Aorta (tissue), 5 donors: ENCODE results near the gene PBX3. TPM values are rescaled to one million over a fixed set of nuclear protein-coding genes. Genes with fewer than 3 reads are reported as not detected.

ENCODE experiments used
- ATAC-seq: fragments of 200-7000 bp; cut with Tn5 transposase; one replicate; pipeline ENCODE4 v1.9.1; 2022; ENCODE audit warnings: moderate library complexity; ENCODE audit not compliant: low FRiP score
- DNase-seq, 2 donors: peaks; one replicate each; pipeline ENCODE4 v3.0.0-alpha.2; 2020
- H3K27ac ChIP-seq, 2 donors: one replicate each; pipeline ENCODE4 v1.5.1; 2013; ENCODE audit warnings: low read length in 2 of 2, mild to moderate bottlenecking in 2 of 2, moderate library complexity in 2 of 2, control low read depth in 1 of 2, inconsistent platforms in 1 of 2, low read depth in 1 of 2
- H3K27me3 ChIP-seq, 2 donors: one replicate each; pipeline ENCODE4 v1.6.1; 2013; ENCODE audit warnings: control low read depth in 1 of 2, low read length in 1 of 2, mild to moderate bottlenecking in 1 of 2, moderate library complexity in 1 of 2; ENCODE audit not compliant: insufficient read depth in 2 of 2, control insufficient read depth in 1 of 2
- H3K36me3 ChIP-seq, 2 donors: one replicate each; pipeline ENCODE4 v1.6.1; 2013; ENCODE audit warnings: control low read depth in 1 of 2, low read length in 1 of 2, mild to moderate bottlenecking in 1 of 2; ENCODE audit not compliant: insufficient read depth in 2 of 2, control insufficient read depth in 1 of 2
- H3K4me1 ChIP-seq, 2 donors: one replicate each; pipeline ENCODE4 v1.6.1; 2013; ENCODE audit warnings: low read length in 2 of 2, control low read depth in 1 of 2, mild to moderate bottlenecking in 1 of 2, moderate library complexity in 1 of 2; ENCODE audit not compliant: insufficient read depth in 2 of 2, control insufficient read depth in 1 of 2
- H3K4me3 ChIP-seq, 2 donors: one replicate each; pipeline ENCODE4 v1.5.1; 2013; ENCODE audit warnings: low read length in 2 of 2, control low read depth in 1 of 2, mild to moderate bottlenecking in 1 of 2
- H3K9me3 ChIP-seq: one replicate; pipeline ENCODE4 v1.6.1; 2013; ENCODE audit warnings: mild to moderate bottlenecking, low read length; ENCODE audit not compliant: control insufficient read depth
- WGBS, 2 donors: extraction: QIAGEN DNeasy Blood & Tissue Kit; methylation state at CpG; one replicate each; pipeline ENCODE4 v1.1.7; 2013; 5-methylcytosine and 5-hydroxymethylcytosine counted together
- intact Hi-C, 2 donors: fragments of 100-400 bp; cut with DNase I; formaldehyde crosslinking; loops; one replicate each; pipeline versions ENCODE4 v1.14.2 to v1.15.0; 2022
- polyA plus RNA-seq, 2 donors: library from polyadenylated mRNA; stranded (reverse); fragments of 200-250 nt; gene quantifications; one replicate each; pipeline ENCODE4 v1.2.3, GENCODE V29; 2013
- total RNA-seq, 2 donors: library from RNA; stranded (reverse); fragmentation: NEBNext Ultra II Directional; extraction: Animal tissue kit (Norgen Biotek cat#: 25700); gene quantifications; one replicate each; pipeline ENCODE4 v1.2.1, GENCODE V29; 2021
- donor health status: healthy with polysubstance abuse.
- donor health status: Bipolar disorder and iron deficiency.
- donor health status: DM: no; HTN: no; CAD: no.
- donor health status: DM: no; HTN: no; CAD: no.
- donor health status: DM: yes; HTN: yes; CAD: no.

Gene PBX3
- total and polyA plus RNA-seq, 4 donors: 10.3 to 44.7 (median 18.8) TPM

DNA sequence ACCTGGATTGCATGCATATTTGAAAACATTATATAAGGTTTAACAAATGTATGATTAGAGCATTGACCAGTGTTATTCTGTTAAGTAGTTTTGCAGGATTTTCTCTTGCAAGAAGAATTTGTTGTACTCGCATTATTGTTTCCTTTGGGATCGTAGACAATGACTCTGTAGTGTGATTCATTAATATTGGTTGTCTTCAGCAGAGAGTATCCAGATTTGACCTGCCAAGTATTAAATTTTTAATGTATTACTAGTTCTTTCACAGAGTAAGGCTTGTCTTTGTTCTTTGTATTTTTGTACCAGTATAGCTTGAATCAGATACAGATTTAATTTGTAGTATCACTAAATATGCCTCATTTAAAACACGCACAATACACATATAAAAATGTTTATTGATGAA lies 155.0 kb downstream of the PBX3 start:
- Histone ChIP-seq H3K27me3 (no peaks in the 10 kb centered on the region), H3K4me1 (no peaks in the 10 kb centered on the region), H3K9me3 (no peaks in the 10 kb centered on the region), H3K27ac (no peak overlapping the region), H3K36me3 (no peaks in the 10 kb centered on the region), H3K4me3 (no peak overlapping the region)
- DNase-seq: no peak
- no peak for ATAC-seq
- intact Hi-C loops: no loop called here
- 89 to 92% methylated on average over 3 of the region's 3 CpGs for WGBS, 2 donors

DNA sequence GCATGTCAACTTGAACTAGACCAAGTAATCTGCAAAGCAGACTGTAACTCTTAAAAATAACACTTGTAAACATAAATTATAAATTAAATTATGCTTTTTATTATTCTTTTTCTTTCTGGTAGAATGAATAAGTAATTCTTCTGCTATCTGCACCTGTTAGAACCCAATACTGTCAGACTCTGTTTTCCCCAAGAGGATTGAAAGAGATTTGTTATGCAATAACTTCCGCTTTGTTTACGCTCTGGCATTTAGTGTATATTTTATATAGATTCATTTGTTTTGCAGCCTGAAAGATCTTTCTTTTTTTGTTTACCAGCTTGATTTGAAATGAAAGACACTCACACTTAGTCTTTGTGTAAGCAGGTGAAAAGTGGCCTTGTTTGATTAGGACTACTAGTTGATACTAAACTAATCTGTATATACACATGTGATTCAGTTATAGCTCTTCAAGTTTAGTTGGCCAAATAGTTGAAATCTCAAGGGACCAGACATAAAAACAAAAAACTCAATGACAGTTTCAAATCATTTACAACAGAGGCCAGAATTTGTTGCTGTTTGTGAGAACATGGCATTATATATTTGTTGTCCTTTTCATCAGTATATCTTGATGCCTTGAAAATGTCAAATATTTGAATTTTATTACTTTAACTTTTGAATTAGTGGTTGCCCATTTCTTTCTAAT lies 155.8 kb downstream of the PBX3 start:
- ATAC-seq (no peak), DNase-seq (no peak)
- Histone ChIP-seq H3K9me3 (no peaks in the 10 kb centered on the region), H3K4me1 (no peaks in the 10 kb centered on the region), H3K4me3 (no peak overlapping the region), H3K27ac (no peak overlapping the region), H3K36me3 (no peaks in the 10 kb centered on the region), H3K27me3 (no peaks in the 10 kb centered on the region)
- intact Hi-C loops: no loop called here
- 97 to 99% methylated on average over 2 of the region's 2 CpGs for WGBS, 2 donors

DNA sequence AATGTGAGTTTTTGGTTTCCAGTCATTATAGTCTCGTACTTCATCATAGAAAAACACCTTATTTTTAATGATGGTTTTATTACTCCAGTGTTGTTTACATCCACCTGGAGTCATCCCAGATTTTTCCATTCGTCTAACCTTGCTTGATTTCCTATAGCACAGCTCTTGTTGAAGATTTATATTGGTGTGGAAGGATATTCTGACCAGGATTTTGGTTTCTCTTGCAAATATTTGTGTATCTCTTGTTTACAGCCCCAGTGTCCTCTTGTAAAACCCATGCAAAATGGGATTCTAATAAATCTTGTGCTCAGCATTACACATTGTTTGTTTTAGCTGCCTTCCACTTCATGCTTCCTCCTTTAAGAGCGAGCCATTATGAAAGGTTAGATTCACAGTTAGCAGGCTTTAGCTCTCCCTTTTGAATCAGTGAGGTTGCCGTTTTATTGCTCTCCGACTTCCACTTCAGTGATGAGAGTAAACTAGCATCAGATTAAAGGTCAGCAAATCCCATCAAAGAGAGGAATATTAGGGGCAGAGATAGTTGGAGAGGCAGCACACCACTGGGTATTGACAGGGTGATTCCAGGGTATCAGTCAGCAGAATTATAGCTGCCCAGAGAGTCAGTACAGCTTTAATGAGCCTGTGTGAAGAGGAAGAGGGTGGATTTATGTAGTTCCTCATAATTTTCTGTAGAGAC lies 157.1 kb downstream of the PBX3 start:
- no peaks in the 10 kb centered on the region for H3K4me1 ChIP-seq
- no peak overlapping the region for H3K27ac ChIP-seq
- WGBS, 2 donors: 77 to 81% methylated on average over 5 of the region's 5 CpGs
- DNase-seq: no peak
- intact Hi-C loops: no loop called here
- ATAC-seq: no peak
- no peaks in the 10 kb centered on the region for H3K36me3 ChIP-seq
- H3K27me3 ChIP-seq: no peaks in the 10 kb centered on the region
- H3K4me3 ChIP-seq: no peak overlapping the region
- H3K9me3 ChIP-seq: no peaks in the 10 kb centered on the region

DNA sequence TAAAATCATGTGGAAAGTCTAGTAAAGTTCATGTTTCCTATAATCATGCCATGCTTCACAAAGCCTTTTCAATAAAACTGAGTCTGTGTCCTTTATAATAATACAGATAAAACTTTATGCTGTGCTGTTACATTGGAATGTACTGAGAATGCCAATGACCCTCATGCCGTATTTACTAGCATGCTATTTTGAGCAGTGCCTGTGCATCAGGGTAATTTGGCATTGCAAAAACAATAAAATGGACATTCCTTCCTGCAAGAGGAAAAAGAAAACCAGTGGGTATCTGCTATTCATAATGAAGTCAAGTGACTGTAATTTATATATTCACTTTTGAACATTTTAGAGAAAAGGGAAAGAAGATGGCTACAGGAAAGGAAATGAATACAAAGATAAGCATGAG lies 159.0 kb downstream of the PBX3 start:
- intact Hi-C loops: no loop called here
- DNase-seq: no peak
- H3K36me3 ChIP-seq: no peaks in the 10 kb centered on the region
- H3K27ac ChIP-seq: no peak overlapping the region
- no peaks in the 10 kb centered on the region for H3K9me3 ChIP-seq
- no peaks in the 10 kb centered on the region for H3K4me1 ChIP-seq
- 2 to 9% methylated on average over 1 of the region's 1 CpG for WGBS, 2 donors
- ATAC-seq: no peak
- H3K27me3 ChIP-seq: no peaks in the 10 kb centered on the region
- no peak overlapping the region for H3K4me3 ChIP-seq

DNA sequence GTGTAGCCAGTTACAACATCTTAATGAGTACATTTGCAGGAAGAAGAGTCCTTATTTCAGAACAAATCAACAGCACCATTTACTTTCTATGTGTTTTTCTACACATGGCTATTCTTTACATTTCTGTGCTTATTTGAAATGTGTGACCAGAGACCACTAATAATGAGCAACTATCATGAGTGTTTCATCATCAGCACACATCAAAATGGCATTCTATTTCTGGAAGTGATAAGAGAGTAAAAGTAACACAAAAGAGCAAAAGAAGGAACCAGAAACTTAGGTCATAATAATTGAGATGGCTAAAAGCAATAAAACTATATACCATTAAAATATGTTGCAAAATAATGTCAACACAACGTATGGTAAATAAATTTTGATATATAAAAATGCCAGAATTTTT lies 159.7 kb downstream of the PBX3 start:
- H3K27me3 ChIP-seq: no peaks in the 10 kb centered on the region
- no peaks in the 10 kb centered on the region for H3K9me3 ChIP-seq
- H3K27ac ChIP-seq: no peak overlapping the region
- DNase-seq (no peak), ATAC-seq (no peak)
- intact Hi-C loops: no loop called here
- WGBS, 2 donors: 96 to 99% methylated on average over 1 of the region's 1 CpG
- H3K4me3 ChIP-seq: no peak overlapping the region
- H3K36me3 ChIP-seq: no peaks in the 10 kb centered on the region
- no peaks in the 10 kb centered on the region for H3K4me1 ChIP-seq

DNA sequence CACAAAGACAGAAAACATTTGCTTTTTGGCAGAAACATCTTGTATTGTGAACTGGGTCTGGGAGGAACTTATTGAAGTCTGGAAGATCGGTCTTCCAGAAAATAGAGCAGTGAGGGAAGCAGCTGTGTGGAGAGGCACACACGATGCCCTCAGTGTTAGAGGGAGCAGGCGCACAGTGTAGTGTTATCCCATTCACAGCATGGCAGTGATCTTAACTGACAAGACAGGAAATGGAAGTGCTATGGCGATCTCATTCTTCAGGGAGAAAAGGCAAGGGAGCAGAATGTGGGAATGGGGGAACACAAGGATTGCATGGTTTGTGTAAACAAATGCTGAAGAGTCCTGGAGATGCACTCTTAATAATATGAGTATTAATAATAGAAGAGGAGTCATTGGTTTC lies 161.0 kb downstream of the PBX3 start:
- DNase-seq (no peak), ATAC-seq (no peak)
- Histone ChIP-seq H3K27me3 (no peaks in the 10 kb centered on the region), H3K27ac (no peak overlapping the region), H3K36me3 (no peaks in the 10 kb centered on the region), H3K4me1 (no peaks in the 10 kb centered on the region), H3K9me3 (no peaks in the 10 kb centered on the region), H3K4me3 (no peak overlapping the region)
- intact Hi-C loops: no loop called here
- WGBS, 2 donors: 96 to 99% methylated on average over 4 of the region's 4 CpGs

DNA sequence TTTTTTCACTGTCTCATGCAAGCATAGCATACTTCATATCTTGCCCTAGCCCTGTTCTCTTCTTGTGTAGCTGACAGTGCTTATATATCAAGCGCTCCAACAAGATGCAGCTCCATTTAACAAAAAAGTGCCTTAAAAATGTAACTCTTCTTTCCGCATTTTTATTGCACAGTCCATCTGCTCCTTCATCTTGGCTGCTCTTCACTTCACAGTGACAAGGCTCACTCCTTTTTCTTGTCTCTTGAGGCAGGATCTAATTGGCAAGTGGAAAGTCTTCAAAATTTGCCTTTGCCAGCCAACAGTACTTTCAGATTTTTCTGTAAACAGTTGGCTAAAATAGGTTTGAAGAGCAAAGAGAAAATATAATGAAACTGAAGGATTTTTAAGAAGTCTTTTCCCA lies 161.8 kb downstream of the PBX3 start:
- no peaks in the 10 kb centered on the region for H3K9me3 ChIP-seq
- H3K4me1 ChIP-seq: no peaks in the 10 kb centered on the region
- H3K27ac ChIP-seq: no peak overlapping the region
- no peaks in the 10 kb centered on the region for H3K36me3 ChIP-seq
- H3K4me3 ChIP-seq: no peak overlapping the region
- intact Hi-C loops: no loop called here
- DNase-seq: no peak
- 93 to 97% methylated on average over 2 of the region's 2 CpGs for WGBS, 2 donors
- no peaks in the 10 kb centered on the region for H3K27me3 ChIP-seq
- ATAC-seq: no peak

DNA sequence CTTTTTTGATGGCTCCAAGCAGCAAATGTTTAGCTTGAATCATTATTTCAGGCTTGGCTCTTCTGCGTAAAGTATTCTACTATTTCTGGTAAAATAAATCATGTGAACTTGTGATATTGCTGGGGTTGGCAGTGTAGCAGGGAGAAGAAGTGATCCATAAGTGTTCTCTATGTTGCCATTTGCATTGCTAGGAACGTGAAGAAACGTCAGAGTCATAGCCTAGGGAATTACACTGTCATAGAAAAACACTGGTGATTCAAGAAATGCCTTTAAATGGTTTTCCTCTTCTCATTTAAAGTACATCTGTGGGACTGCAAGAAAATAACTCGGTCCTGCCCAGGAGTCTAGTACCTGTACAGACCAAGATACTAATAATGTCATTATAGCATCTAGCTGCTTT lies 162.3 kb downstream of the PBX3 start:
- 79 to 83% methylated on average over 4 of the region's 4 CpGs for WGBS, 2 donors
- no peaks in the 10 kb centered on the region for H3K9me3 ChIP-seq
- H3K4me1 ChIP-seq: no peaks in the 10 kb centered on the region
- no peak overlapping the region for H3K4me3 ChIP-seq
- H3K36me3 ChIP-seq: no peaks in the 10 kb centered on the region
- H3K27me3 ChIP-seq: no peaks in the 10 kb centered on the region
- intact Hi-C loops: no loop called here
- DNase-seq: no peak
- ATAC-seq: no peak
- H3K27ac ChIP-seq: no peak overlapping the region

DNA sequence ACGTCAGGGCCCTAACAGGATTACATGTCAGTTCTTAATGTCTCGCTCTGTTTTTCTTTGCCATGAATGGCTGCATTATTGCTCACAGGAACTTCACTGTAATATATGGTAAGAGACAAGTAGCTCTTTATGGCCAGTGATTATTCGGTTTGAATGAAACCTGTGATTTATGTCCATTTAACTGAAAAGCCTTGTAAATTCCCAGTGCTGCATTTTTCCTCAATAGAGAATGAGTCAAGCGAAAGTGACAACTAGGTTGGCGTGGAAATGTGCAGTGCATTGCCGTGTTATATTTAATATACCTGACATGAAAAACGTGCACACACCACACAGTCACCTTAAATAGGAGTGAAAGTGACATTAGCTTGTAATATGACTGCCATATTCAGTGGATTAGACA lies 163.1 kb downstream of the PBX3 start:
- Histone ChIP-seq H3K36me3 (no peaks in the 10 kb centered on the region), H3K27ac (no peak overlapping the region), H3K4me1 (no peaks in the 10 kb centered on the region), H3K9me3 (no peaks in the 10 kb centered on the region), H3K4me3 (no peak overlapping the region), H3K27me3 (no peaks in the 10 kb centered on the region)
- ATAC-seq (no peak), DNase-seq (no peak)
- WGBS, 2 donors: 95 to 96% methylated on average over 7 of the region's 7 CpGs
- intact Hi-C loops: no loop called here
